GM18498 (cell line): ENCODE results near the gene HRK.

Source experiments
- ATAC-seq: cut with Tn5 transposase; IDR thresholded peaks from one replicate; pipeline ENCODE4 v1.9.1; 2021; ENCODE audit warnings: mild to moderate bottlenecking, moderate library complexity; ENCODE audit not compliant: unreplicated experiment

The HRK gene

GRCh38 chr12:116881325-116881876 lies at the start of gene HRK:
TSS of gene HRK (minus strand) at chr12:116881441. CDS start at chr12:116881307, 134 bp downstream.
- ATAC-seq: peak; percentile 32

DNA sequence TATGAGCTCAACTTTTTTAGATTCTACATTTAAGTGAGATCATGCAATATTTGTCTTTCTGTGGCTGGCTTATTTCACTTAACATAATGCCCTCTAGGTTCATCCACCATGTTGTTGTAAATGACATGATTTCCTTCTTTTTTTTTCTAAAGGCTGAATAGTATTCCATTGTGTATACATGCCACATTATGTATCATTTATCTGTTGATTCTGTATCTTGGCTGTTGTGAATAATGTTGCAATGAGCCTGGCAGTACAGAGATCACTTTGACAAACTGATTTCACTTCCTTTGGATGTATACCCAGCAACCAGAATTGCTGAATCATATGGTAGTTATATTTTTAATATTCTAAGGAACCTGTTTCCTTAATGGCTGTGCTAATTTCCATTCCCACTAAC lies 48.6 kb upstream of the HRK start:
- ATAC-seq: no peak

DNA sequence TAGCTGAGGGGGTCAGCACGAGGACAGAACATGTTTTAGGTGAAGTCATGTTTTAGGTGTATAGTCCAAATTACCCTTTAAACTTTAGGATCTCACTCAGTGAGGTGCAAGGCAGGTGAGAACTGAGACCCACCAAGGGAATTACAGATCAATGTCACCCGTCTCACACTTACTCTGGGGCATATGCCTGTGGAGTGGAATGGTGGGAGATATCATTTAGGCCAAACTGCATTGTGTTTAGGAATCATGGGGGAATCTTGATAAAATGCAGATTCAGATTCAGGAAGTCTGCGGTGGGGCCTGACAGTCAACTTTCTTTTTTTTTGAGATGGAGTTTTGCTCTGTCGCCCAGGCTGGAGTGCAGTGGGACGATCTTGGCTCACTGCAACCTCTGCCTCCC lies 47.3 kb upstream of the HRK start:
- no peak for ATAC-seq

- ATAC-seq: no peak
Observed at GRCh38 chr12:116927244-116927940, 46.2 kb upstream of the HRK start.

DNA sequence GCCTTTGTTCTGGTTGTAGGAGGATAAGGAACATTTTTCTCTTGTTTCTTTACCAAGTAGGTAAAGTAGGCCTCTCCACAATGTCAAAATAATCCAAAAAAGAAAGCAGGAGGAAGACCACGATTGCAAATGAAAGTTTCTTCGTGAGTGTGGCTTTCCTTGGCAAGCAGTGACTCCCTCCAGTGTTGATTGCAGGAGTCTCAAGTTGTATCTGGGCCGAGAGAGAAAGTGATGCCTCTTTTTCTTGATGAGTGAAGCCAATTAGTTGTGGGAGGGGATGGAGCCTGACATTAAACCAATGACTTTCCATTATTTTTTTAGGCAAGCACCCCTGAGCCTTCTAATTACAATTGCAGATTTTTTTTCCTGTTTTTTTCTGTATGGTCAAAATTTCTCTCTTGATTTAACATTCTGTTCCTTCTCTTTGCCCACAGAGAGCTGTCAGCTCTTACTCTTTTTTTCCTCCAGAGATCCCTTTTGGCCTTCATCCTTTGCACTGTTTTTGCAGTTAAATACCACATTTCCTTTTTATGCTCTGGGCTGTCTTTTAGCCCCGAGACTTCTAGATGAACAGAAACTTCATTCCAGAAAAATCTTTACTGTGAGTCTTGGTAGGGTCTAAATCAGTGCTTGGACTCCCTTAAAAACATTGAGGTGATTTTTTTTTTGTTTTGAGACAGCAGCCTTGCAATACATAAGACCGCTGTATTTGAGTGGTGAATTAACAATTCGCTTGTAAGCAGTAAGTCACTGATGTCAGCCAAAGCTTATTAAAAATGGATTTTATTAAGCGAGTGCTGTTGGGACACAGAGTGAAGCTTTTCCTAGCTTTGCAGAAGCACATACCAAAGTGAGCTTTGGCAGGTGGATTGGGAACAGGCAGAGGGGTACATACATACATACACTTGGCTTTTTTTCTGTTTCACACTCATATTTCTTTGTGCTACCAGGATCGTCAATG lies 45.3 kb upstream of the HRK start:
- no peak for ATAC-seq

DNA sequence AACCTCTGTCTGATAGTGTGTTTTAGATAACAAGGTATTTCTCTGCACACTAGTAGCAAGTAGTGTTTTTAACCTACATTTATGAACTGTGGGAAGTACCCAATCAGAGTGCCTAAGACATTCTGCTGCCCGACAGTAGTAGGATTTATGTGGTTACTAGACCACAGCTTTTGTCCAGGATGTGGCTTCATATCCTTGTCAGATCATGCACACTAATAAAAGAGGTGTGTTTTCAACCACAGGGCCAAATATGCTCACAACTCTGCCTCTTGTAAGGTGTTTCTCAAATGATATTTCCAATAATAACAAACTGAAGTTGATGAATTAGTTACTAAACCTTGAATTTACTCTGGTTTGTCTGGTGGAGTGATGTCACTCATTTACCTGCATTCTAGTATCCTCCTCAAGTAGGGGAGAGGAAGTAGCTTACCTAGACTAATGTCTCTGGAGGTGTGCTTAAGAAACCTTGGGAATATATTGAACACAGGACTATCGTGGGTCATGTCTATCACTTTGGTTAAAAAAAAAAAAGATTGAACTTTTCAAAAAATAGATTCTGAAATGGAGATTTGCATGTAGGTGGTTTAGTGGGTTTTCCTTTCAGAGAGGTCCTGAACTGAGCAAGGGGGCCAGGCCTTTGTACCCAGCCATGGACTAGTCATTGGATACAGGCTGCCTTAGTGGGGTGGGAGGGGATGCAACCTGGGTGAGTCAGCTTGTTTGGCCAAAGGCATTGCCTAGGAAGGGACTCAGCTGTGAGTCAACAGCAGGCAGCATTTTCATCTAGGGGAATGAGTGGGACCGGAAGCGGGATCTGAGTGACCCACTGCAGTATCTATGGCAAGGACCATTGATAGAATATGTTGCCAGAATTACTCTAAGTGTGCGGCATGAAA lies 43.6 kb upstream of the HRK start:
- ATAC-seq: peak; percentile 82

- ATAC-seq: peak; percentile 51
Observed at GRCh38 chr12:116922194-116922897, 41.1 kb upstream of the HRK start.

- ATAC-seq: no peak
Observed at GRCh38 chr12:116920939-116921338, 39.7 kb upstream of the HRK start.

- no peak for ATAC-seq
Observed at GRCh38 chr12:116919706-116920485, 38.7 kb upstream of the HRK start.

GRCh38 chr12:116919247-116919661 lies 38.0 kb upstream of the HRK start:
- ATAC-seq: no peak

DNA sequence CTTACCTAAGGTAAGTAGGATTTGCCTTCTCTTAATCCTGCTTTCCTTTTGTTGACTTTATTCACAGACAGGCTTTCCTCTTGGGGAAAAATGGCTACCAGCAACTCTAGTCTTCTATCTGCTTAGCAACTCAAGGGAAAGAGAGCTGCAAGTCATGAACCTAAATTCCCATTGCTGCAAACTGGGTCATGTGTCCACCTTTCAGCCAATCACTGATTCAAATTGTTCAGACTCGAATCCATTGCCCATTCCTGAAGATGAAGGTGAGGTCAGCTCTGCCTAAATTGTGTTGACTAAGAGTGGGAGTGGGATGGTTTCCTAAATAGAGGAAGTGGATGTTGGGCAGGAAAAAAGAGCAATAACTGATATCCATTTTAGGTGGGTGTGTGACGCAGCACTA lies 37.2 kb upstream of the HRK start:
- ATAC-seq: no peak

- ATAC-seq: peak; percentile 96
Observed at GRCh38 chr12:116916714-116917114, 35.5 kb upstream of the HRK start.

- no peak for ATAC-seq
Observed at GRCh38 chr12:116916122-116916521, 34.9 kb upstream of the HRK start.

DNA sequence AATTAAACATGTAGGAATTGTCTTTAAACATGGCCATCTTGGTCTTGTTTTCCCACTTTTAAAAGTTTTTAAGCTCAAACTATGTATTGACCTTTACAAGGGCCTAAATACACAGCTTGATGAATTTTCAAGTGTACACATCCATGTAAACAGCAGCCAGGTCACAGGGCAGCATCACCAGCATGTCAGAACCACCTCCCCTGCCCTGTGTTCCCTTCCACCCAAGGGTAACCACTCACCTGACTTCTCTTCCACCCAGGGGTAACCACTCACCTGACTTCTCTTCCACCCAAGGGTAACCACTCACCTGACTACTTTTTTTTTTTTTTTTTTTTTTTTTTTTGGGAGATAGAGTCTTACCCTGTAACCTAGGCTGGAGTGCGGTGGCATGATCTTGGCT lies 34.1 kb upstream of the HRK start:
- no peak for ATAC-seq

GRCh38 chr12:116910645-116911451 lies 29.6 kb upstream of the HRK start, which contains the start of gene FBXW8:
TSS of gene FBXW8 (plus strand) at chr12:116910950. CDS start at chr12:116911038, 88 bp downstream.
- peak; percentile 93 for ATAC-seq

DNA sequence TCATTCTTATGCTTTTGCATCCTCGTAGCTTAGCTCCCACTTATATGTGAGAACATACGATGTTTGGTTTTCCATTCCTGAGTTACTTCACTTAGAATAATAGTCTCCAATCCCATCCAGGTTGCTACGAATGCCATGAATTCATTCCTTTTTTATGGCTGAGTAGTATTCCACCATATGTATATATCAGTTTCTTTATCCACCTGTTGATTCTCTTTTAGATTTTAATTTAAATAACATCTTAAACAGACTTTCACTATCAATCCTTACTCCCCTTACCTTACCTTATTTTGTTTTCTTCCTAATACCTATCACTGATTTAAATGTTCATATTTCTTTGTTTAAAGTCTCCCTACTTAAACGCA lies 29.0 kb upstream of the HRK start:
- ATAC-seq: no peak

DNA sequence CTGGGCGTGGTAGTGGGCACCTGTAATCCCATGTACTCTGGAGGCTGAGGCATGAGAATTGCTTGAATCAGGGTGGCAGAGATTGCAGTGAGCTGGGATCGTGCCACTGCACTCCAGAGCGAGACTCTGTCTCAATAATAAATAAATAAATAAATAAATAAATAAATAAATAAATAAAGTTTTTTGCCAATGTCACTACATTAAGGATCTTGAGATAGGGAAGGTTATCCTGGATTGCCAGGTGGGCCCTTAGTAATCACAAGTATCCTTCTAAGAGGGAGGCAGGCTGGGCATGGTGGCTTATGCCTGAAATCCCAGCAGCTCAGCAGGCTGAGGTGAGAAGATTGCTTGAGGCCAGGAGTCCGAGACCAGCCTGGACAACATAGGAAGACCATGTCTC lies 25.0 kb upstream of the HRK start:
- ATAC-seq: no peak

GRCh38 chr12:116903818-116904217 lies 22.6 kb upstream of the HRK start:
- no peak for ATAC-seq
